Measurements from ENCODE around the gene ITGA5. TPM values are rescaled to one million over a fixed set of nuclear protein-coding genes. Genes with fewer than 3 reads are reported as not detected.

The ITGA5 gene
- total RNA-seq, 4 donors from 2014 or later: 76.9 to 292 (median 118) TPM

DNA sequence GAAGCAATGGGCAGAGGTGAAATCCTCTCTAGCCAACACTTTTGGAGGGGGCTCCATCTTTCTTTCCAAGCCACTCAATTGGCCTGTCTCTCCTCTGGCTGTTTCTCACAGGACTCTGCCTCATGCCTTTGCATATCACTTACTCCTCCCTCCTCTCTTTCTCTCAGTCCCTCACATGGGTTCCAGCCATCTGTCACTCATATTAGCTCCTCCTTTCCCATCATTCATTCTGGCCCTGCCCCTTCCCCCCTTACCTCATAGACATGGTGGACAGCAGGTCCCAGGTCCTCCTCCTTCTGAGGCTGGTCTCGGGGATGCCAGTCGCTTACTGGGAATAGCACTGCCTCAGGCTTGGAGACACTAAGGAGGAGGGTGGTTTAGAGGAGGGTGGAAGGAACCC is 17.9 kb downstream of the ITGA5 start:
- ATAC-seq (ENCODE audit: low FRiP score) (no peak), DNase-seq (ENCODE audit: low spot score) (no peak)
- TF ChIP-seq, protein P1, sequence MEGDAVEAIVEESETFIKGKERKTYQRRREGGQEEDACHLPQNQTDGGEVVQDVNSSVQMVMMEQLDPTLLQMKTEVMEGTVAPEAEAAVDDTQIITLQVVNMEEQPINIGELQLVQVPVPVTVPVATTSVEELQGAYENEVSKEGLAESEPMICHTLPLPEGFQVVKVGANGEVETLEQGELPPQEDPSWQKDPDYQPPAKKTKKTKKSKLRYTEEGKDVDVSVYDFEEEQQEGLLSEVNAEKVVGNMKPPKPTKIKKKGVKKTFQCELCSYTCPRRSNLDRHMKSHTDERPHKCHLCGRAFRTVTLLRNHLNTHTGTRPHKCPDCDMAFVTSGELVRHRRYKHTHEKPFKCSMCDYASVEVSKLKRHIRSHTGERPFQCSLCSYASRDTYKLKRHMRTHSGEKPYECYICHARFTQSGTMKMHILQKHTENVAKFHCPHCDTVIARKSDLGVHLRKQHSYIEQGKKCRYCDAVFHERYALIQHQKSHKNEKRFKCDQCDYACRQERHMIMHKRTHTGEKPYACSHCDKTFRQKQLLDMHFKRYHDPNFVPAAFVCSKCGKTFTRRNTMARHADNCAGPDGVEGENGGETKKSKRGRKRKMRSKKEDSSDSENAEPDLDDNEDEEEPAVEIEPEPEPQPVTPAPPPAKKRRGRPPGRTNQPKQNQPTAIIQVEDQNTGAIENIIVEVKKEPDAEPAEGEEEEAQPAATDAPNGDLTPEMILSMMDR (IDR thresholded peaks at IDR 0.05): no peak

DNA sequence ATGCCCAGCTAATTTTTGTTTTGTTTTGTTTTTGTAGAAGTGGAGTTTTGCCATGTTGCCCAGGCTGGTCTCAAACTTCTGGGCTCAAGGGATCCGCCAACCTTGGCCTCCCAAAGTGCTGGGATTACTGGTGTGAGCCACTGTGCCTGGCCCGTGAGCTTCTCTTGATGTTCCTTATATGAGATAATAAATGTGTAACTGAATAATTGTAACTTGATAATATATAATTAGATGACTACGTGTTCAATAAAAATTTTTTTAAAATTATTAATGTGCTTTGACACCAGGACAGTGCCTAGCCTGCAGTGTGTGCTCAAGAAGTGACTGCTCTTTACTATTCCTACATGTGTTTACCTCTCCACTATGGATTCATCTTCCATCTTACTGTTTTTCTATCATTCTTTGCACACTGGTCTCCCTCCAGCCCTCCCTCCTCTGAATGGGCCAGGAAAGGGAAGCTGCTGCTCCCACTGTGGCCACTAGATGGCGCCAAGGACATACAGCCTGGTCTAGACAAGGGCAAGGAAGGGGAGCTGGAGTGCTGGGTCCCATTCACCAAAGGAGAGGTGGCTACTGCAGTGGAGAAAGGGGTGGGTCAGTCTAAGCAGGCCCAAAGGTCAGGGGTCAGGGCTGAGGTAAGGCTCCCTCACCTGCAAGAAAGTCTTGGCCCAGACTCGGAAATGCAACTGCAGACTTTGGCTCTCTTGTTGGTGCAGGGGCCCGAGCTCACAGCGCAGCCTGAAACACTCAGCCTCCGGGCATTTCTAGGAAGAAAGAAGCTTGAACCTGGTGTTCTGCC is 19.9 kb downstream of the ITGA5 start:
- DNase-seq (ENCODE audit: low spot score) (peak; percentile 92), ATAC-seq (ENCODE audit: low FRiP score) (peak; percentile 85)
- TF ChIP-seq, protein P1 (IDR thresholded peaks at IDR 0.05): peak in 2 of 3 donors; percentile 74 to 90

DNA sequence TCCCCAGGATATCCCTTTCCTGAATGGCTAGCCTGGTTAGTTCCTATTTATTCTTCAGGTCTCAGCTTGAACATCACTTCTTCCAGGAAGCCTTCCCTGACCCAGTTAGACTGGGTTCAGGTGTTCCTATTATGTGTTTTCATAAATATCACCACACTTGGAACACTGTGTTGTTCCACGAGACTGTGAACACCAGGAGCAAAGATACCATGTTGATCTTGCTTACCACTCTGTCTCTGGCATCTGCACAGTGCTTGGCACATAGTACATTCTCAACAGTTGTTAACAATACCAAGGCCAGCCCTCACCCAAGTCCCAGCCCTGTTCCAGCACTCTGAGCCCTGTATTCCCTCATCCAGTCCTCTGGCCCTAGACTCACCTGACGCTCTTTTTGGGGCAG is 20.8 kb downstream of the ITGA5 start:
- ATAC-seq (ENCODE audit: low FRiP score) (no peak), DNase-seq (ENCODE audit: low spot score) (no peak)
- TF ChIP-seq, protein P1 (IDR thresholded peaks at IDR 0.05): no peak

DNA sequence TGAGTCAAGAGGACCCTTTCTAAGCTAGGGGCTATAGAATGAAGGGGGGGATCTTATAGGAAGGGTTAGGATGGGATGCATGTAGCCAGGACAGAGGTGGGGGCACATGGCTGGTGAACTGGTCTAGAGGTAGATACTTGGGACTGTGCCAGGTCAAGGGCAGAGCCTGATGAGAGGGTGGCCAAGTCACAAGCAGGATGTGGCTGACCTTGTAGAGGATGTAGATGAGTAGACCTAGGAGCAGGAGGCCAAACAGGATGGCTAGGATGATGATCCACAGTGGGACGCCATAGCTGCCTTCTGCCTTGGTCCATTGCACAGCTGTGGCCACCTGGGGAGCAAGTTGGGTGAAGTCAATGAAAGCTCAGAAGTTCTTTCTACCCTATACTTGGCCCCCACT is 21.9 kb downstream of the ITGA5 start:
- TF ChIP-seq, protein P1 (IDR thresholded peaks at IDR 0.05): no peak
- no peak for ATAC-seq (ENCODE audit: low FRiP score)
- no peak for DNase-seq (ENCODE audit: low spot score)

DNA sequence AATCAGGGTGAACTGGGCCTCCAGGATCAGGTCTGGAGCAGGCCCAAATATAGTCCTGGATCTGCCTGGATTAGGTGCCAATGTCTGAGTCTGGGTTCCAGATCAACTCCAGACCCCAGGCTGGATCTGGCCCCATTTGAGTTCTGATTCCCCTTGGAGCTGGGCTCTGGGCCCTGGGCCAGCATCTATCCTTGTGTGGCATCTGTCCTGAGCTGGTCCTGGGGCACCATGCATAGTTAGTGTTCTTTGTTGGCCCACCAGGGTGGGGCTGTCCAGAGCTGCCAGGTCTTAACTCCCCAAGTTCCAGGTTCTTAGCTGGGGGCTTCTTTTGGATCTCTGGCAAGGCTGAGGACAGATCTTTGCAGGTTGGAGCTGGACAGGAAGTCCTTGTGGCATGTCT is 23.5 kb downstream of the ITGA5 start:
- TF ChIP-seq, protein P1 (IDR thresholded peaks at IDR 0.05): no peak
- ATAC-seq (ENCODE audit: low FRiP score) (no peak), DNase-seq (ENCODE audit: low spot score) (no peak)

DNA sequence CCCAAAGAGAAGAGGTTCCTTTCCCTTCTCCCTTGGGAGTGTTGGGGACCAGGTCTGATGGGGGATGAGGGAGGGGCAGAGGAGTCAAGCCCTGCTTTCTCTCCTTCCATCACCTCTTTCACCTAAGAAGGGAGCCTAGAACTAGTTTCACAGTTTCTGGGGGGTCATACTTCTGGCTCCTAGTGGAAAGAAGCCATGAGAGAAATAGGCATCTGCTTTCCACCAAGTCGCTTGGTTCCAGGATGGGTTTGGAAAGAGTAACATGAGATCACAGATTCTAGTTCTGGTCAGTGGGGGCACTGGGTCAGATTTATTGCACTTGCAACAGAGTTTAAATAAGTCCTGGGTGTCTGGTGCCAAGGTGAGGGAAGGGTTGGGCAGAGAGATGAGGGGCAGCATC is 24.1 kb downstream of the ITGA5 start:
- TF ChIP-seq, protein P1 (IDR thresholded peaks at IDR 0.05): no peak
- DNase-seq (ENCODE audit: low spot score): no peak
- no peak for ATAC-seq (ENCODE audit: low FRiP score)

DNA sequence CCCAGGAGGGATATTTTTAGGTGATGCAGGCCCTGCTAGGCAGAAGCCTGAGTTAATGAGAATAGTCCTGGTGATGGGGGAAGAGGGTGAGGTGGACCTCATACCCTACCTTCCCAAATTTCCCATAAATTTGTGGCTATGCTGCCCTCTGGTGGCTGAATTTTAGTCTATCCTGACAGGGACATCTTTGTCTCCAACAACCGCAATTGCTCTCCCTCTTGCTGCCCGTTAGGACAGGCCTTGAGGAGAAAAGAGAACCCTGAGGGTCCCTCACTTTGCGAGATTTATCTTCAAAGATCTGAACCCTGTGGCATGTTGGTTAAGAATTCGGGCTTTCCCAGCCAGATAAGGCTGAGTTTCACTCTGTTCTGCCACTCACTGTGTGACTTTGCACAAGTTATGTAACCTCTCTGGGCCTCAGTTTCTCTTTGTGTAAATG is 24.8 kb downstream of the ITGA5 start:
- no peak for DNase-seq (ENCODE audit: low spot score)
- ATAC-seq (ENCODE audit: low FRiP score): no peak

More for the DNA sequence above, 24.8 kb downstream of the ITGA5 start:
- TF ChIP-seq, protein P1 (IDR thresholded peaks at IDR 0.05): no peak

All from omental fat pad (tissue), 4 donors.